ENCODE results near the gene CPNE4.

GRCh38 chr3:131502530-131503319 is 532.1 kb downstream of the CPNE4 start, which contains the start of gene MRPL3:
- peak; percentile 77 to 83 for TF ChIP-seq POLR2AphosphoS5 (IDR thresholded peaks at IDR 0.05)
- TF ChIP-seq POLR2A (IDR thresholded peaks at IDR 0.05; ENCODE audit: low read depth): peak; percentile 5
